Prostate gland (tissue), 2 donors: ENCODE data around the gene EPHA2.

ENCODE experiments used
- CTCF ChIP-seq, 4 experiments: fragments of 200-600 bp in 2 of 4; fragments of 450-650 bp in 2 of 4; sonication (generic) in 2 of 4; IDR thresholded peaks; 1 replicate in 3 of 4; 2 replicates in 1 of 4; pipeline ENCODE4 v1.5.1; 2016 to 2019; ENCODE audit warnings: antibody characterized with exemption in 4 of 4, mild to moderate bottlenecking in 2 of 4, moderate library complexity in 2 of 4
- POLR2A ChIP-seq: fragments of 450-650 bp; IDR thresholded peaks from one replicate; pipeline ENCODE4 v1.6.1; 2016; ENCODE audit warnings: antibody characterized with exemption, mild to moderate bottlenecking
- POLR2AphosphoS5 ChIP-seq: sonication (generic); formaldehyde crosslinking; IDR thresholded peaks from one replicate; pipeline ENCODE4 v1.6.1; 2017; ENCODE audit warnings: antibody characterized with exemption

GRCh38 chr1:16111771-16112595 is 43.9 kb downstream of the EPHA2 start:
- TF ChIP-seq CTCF (IDR thresholded peaks at IDR 0.05) (no peak), POLR2A (no peak), POLR2AphosphoS5 (no peak)
